HG03097 (cell line): ENCODE data around the gene TLE3.
"Not testable (repeated sequence)": the region's sequence is repeated elsewhere in the genome, so short reads cannot be mapped to it uniquely, and the experiment has no call there.

ENCODE experiments used
- ATAC-seq: cut with Tn5 transposase; IDR thresholded peaks from one replicate; pipeline ENCODE4 v1.9.1; 2021; ENCODE audit not compliant: unreplicated experiment, low FRiP score

The TLE3 gene

DNA sequence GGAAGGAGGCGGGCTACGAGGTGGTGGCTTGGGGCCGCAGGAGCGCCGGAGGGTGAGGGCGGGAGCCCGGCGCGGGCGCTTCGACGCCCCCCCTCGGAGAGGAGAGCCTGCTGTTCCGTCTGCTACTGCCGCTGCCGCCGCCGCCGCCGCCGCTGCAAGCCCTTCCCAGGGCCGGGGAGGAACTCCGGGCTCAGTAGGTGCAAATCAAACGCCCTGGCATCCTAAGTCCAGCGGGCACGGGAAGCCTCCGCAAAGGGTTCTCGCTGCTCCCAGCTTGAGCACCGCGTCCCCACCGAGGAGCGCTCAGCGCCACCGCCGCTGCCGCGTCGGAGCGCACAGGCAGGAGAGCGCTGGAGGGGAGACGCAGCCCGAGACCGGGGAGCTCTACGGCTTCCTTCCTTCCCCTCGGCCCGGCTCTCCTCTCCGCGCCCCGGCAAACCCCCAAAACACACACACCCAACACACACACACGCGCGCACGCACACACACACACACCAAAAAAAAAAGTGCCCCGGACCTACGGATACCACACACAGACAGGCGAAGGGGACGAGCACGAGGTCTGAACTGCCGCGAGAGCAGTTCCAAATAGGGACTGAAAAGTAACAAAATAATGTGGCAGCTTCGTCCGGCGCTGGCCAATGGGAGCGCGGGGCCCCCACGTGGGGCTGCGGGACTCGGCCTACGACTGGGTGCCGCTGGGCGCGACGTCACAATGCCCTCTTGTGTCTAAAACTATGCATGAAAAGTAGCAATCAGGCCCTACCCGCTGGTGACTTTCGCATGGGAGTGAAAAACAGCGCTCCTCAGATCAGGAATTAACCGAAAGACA is at the start of gene TLE3:
Gene TLE3 (minus strand): TSS at position 597 of the 832 bp plus-strand sequence. CDS start 1,119 bp downstream, outside the sequence.
- peak; percentile 53 for ATAC-seq

DNA sequence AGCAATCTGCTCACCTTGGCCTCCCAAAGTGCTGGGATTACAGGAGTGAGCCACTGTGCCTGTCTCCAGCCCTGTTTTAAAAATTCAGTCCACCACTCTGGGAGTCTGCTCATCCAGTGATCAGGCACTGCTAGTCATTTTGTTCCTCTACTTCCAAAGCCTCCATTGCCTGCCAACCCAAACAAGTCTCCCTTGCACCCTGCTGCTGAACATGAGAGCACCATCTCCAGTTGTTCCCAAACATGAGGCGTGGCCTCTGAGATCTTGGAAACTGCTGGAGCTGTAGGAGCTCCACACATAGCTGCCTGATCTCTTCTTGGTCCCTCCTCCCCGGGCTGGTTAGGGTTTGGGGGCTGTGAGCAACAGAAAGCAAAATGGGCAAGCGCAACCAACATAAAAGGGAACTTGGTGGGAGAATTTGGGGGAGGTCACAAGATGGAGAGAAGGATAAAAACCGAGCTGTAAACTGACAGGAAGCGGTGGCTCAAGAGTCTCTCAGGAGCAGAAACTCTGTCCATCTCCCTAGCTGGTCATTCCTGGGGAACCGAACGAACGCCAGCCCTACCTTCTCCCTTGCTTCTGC is 49.6 kb upstream of the TLE3 start:
- ATAC-seq, result no peak

DNA sequence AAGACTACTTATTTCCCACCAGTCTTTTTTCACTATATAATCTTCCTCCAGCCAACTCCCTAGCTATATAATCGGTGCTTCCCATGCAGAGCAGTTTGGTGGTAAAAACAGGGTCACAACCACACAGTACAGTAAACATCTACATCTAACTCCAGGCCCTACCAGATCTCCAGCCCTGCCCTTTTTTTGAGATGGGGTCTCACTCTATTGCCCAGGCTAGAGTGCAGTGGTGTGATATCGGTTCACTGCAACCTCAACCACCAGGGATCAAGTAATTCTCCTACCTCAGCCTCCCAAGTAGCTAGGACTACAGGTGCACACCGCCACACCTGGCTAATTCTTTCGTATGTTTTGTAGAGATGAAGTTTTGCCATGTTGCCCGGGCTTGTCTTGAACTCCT is 49.1 kb upstream of the TLE3 start:
- ATAC-seq, result no peak

DNA sequence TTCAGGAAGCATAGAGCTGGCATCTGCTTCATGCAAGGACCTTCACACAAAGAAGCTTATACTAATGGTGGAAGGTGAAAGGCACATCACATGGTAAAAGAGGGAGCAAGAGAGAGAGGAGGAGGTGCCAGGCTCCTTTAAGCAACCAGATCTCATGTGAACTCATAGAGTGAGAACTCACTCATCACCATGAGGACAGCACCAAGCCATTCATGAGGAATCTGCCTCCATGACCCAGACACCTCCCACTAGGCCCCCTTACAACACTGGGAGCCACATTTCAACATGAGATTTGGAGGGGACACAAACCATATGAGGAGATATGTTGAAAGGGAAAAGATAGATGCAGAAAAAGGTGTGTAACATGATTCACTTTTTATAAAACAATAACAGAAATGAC is 48.4 kb upstream of the TLE3 start:
- ATAC-seq, result no peak

DNA sequence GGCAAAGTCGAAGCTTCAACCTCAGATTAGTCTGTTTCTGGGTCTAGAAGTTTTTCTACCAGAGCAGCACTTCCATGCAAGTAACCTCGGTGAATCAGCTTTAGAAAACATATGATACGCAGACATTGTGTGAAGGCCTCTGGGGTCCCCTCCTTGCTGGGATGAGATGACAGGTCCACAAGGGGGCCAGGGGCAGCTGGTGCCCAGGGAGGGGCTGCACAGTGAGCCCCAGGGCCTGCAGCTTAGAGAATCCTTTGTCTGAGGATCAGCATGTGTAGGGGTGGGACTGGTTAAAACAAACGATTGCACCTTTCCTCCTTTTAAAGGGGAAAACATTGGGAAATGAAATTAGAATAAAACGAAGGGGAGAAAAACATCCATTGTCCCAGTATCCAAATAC is 47.5 kb upstream of the TLE3 start:
- no peak for ATAC-seq

DNA sequence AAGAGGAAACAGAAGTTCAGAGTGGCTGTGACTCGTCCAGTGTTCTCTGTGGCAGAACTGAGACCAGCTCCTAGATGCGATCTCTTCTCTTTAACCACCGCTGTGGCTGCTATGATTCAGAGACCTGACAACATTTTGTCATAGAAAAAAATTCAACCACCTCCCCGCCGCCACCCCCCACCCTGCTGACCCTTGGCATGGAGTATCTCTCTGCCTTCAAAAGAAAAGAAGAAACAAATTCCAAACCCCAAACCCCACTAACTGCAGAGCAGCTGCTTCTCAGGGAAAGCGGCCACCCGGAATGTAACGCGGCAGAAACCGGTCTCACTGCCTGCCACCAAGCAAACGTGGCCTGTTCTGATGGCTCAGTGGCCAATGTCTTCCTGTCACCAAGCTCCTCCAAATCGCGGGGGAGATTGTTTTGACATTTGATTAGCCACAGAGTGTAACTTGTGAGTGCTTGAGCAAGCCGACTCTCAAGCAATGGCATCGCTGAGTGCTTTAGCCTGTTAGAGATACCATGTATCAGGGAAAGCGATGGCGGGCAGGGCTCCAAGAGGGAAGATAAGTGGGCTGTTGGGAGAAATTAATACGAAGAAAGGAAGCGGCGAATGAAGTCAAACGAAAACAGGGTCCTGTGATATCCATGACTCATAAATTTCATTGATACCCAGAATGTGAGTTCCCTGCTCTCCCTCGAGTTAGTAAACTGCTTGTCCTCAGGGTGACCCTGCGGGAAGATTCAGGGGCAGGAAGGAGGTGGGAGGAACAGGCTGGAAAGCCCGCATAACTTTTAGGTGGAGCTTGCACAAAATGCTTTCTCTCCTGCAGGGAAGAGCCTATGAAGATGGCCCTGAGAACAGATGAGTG is 44.8 kb upstream of the TLE3 start:
- ATAC-seq, result no peak

DNA sequence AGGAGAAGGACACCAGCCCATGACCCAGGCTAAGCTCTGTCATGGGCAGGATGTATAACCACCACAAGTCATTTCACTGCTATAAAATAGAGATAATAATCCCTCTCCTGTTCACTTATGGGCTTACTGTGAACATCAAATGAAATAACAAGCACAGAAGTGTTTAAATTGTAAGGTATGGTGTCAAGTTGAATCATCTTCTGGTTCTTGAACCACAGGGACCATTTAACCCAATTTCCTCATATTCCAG is 44.3 kb upstream of the TLE3 start:
- ATAC-seq, result no peak

DNA sequence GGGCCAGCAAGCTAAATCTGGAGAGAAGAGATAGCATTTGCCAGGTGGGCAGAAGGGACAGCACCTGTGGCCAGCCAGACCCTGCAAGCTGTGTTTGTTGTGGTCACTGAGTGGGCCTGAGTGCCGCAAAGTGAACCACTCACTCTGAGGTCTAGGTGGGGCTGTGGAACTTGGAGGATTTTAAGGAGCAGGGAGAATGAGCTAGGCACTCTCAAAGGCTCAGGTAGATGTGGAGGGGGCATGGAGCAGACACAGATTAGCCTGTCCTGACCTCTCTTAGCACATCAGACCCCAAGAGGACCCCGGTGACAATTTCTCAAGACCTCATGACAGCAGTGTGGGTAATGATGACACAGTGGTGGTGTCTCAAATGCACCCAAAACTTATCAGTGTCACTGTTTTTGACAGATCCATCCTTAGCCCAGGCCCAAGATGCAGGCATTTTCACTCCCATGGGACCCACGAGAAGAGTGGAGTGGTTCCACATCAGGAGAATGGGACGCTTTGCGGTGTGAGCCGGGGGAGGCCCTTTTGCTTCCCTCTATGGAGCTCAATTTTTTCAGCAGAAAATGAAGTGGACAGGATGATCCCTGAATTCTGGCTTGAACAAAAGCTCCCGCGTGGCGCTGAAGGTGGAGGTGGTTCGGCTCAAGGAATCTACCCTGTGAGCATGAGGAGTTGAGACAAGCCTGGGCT is 43.8 kb upstream of the TLE3 start:
- no peak for ATAC-seq

DNA sequence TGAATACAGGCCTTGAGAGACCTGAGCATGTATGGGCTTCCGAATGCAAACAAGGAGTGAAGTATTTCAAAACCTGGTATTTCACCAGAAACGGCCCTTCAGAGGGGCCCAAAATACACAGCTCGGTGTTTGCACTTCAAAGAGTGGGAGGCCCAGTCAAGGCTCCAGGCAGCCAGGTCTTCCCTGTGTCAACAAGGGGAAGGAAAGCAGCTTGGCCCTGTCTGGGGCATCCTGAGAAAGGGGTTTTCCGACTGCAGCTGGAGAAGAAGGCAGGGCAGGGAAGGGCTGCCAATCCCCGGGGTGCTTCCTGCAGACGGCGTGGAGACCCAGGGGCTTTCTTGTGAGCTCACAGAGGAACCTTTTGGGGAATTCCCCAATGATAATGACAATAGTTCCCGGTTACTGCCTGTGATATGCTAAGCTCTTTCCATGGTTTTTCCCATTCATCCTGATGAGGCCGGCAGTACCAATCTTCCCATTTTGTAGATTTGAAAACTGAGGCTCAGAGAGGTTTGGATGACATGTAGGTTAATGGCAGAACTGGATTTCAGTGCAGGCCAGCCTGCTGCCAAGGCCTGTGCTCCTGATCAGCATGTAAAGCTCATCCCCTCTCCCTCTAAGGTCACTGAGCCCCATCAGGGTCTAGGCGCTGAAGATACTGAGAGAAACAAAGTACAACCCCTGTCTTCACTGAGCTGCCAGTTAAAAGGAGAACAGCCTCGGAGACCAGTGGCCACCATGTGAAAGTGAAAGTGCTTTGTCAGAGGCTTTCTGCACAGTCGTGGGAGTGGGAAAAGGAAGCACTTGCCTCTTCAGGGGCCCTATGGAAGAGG is 43.0 kb upstream of the TLE3 start:
- no peak for ATAC-seq

DNA sequence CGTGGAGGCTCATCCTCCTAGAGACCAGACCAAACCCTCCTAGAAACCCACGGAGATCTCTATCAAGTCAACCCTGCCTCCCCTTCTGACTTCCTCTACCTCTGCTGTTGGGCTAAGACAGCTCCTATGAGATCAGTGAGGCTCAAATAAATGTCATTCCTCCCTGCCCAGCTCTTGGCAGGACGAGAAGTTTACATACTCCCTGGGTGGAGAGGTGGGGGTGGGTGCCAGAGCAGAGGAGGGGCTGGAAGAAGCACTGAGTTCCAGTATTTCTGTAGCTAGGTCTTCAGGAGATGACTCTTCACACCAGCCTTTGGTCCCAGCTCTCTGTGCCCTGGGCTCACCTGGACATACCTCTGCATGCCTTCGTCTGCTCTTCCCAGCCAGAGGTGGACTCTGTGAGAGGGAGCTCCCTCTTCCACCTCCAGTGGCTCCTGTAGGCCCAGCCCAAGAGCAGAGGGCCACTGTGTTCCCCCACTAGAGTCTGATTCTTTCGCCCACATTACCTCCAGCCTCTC is 42.4 kb upstream of the TLE3 start:
- ATAC-seq, result no peak

DNA sequence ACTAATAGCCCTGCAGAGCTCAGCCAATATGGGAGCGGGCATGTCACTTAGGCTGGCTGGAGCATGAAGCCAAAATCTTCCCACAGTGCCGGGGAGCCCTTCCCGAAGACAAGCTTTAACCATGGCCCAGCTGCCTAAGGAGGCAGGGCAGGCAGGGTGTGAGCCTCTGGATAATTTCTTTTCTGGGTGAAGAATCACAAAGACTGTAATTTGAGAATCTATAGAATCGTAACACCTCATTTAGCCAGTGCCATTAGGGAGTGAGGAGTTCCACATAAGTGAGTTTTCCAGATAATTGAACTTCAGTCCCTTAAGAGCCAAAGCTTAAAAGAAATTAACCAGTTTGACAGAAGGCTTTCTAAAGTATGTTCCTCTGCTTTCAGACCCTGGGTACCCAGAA is 40.2 kb upstream of the TLE3 start:
- ATAC-seq, result no peak

DNA sequence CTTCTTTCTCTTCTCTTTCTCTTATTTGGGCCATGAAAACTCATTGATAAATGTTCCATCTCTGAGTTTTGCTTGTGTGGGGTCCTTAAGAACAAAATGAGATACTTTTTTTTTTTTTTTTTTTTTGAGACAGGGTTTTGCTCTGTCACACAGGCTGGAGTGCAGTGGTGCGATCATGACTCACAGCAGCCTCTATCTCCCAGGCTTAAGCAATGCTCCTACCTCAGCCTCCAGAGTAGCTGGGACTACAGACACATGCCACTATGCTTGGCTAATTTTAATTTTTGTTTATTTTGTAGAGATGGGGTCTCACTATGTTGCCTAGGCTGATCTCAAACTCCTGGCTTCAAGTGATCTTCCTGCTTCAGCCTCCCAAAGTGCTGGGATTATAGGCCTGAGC is 39.3 kb upstream of the TLE3 start:
- not testable (repeated sequence) for ATAC-seq

DNA sequence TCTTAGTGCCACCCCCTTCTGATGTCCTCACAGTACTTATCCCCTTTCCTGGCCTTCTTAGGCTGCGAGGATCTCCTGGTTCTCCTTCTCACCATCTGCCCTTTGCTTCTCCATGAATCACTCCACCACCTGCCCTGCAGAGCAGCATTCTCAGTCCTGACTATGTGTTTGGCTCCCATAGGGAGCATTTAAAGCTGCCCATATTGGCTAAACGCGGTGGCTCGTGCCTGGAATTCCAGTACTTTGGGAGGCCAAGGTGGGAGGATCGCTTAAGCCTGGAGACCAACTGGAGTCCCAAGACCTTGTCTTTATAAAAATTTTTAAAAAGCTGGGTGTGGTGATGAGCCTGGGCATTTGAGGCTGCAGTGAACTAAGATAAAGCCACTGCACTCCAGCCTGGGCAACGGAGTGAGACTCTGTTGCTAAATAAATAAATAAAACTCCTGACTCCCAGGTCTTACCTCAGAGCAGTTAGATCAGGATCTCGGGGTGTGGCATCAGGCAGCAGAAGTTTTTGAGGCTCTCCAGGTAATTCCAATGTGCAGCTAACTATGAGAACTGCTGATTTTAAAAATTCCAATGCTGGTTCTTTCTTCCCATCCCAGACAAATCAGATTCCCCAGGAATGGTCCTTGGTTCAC is 36.2 kb upstream of the TLE3 start:
- no peak for ATAC-seq

DNA sequence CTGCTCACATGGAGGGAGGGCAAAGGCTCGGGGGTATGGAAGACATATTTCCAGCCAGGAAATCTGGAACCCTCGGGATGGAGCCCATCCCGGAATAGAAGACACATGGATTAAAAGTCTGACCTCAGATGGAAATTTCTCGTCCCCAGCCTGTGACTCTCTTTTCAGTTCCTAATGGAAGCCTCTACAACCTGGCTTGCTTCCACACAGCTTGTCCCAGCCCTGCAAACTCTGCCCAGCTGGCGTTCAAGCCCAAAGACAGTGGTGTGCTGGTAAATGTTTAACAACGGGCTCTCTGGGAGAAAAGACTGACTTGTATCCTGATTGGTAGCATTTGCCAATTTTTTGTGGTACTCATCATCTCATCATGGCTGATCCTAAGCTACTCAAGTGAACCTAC is 35.6 kb upstream of the TLE3 start:
- no peak for ATAC-seq

DNA sequence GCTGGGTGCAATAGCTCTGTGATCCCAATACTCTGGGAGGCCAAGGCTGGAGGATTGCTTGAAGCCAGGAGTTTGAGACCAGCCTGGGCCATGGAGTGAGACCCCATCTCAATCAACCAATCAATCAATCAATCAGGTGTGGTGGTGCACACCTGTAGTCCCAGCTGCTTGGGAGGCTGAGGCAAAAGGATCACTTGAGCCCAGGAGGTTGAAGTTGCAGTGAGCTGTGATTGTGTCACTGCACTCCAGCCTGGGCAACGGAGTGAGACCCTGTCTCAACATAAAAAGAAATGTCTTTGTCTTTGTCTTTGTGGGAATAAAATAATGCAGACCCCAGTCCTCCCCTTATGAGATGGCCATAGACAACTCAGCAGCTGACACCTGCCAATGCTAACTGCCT is 34.9 kb upstream of the TLE3 start:
- ATAC-seq, result no peak

DNA sequence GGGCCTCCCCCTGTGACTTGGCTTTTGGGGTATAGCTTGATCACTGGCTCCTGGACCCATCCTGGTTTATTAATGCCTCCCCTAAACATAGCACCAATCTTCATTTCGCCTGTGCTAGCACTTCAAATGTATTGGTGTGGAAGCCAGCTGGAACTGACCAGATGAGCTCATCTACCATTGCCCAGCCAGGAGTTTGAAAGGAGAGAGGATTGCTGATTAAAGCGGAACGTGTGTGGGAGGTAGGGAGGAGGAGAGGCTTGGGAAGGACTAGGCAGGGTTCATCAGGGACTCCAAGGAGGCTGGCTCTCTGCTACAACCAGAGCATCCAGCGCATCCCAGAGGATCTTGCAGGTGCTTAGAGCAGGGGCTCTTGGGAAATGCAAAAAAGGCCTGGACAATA is 34.4 kb upstream of the TLE3 start:
- ATAC-seq, result no peak

DNA sequence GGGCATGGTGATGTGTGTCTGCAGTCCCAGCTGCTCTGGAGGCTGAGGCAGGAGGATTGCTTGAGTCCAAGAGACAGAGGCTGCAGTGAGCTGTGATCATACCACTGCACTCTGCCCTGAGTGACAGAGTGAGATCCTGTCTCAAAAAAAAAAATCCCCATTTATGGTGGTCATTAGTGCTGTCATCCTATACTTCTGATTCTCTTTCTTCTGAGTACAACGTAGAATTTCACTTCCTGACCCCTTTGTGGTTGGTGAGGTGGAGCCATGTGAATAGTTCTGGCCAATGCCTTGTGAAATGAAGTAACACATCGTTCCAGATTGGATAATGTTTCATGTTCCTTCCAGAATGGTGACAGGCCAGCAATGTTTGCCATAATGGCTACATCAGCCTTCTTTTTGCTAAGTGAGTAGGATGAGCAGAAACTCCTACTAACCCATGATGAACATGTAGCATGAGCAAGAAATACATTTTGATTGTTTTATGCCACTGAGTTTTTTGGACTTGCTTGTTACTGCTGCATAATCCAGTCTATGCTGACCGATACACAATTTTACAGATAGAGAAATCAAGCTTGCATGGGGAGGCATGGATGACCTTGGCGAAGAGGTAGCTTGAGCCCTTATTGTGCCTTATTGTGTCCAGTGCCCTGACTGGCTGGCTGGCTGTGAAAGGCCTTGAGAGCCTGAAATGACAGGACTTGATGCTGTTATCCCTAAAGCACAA is 30.9 kb upstream of the TLE3 start:
- ATAC-seq, result no peak

DNA sequence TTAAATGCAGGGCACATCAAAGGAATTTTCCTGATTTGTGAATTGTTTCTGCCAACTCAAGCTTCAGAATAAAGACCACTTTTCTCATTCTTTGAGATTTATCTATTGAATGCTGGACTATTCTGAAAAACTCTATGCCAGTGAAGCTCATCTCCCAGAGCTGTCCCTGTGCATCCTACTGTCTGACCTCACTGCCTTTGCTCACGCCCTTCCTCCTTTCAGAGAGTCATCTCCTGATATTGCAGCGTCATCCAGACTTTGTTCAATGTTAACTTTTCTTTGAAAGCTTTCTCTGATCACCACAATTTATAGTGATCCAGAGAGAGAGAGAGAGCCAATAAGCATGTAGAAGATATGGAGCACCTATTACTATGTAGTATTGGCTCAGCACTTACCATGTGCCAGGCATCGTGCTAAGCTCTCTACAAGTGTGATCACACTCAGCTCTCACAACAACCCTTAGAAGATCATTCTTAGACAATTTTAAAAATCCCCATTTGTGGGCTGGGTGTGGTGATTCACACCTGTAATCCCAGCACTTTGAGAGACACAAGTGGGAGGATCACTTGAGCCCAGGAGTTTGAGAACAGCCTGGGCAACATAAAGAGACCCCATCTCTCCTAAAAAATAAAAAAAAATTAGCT is 30.2 kb upstream of the TLE3 start:
- no peak for ATAC-seq
